HS-27A (cell line): ENCODE measurements around the gene LRRC55.

ENCODE experiments used
- DNase-seq: peaks from one replicate; pipeline ENCODE4 v3.0.0-alpha.2; 2012; ENCODE audit warnings: low read depth, missing footprints

The LRRC55 gene

DNA sequence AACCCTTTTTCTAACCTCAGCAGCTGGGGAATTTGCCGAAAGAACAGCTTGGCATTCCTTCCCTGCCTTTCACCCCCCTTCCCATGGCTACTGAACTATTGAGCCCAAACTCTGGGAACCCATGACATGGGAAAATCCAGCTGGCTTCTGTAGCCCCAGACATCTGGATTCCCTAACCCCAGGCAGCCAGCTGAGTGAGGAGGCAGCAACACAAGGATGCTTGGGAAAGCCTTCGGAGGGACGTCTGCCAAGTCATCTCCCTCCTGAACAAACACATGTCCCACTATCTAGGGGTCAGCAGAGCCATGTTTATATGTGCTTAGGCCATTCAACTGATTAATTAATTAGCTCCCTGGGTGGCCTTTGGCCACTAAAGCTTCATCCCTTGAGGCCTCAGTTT is 21.6 kb downstream of the LRRC55 start:
- DNase-seq: no peak

GRCh38 chr11:57203882-57204480 is 22.2 kb downstream of the LRRC55 start:
- DNase-seq: no peak

- DNase-seq: no peak
These were observed 23.4 kb downstream of the LRRC55 start for GRCh38 chr11:57205041-57205641.

GRCh38 chr11:57207168-57207567 is 25.4 kb downstream of the LRRC55 start:
- DNase-seq: no peak

DNA sequence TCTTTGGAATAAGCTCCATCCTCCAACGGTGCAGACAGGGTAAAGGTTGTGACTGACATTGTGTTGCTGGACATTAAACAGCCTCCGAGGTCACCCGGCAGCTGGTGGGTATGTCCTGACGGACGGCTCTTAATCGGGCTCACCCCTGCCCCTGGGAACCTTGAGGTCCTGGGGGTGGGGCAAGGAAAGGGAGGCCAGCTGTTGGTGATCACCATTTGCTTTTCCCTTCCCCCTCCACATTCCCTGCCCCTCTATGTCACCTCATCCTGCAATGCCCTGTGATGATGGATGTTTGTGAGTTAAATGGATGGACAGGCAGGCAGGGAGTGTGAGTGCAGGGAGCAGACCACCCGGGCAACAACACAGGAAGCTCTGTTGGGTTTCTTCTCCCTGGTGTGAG is 29.0 kb downstream of the LRRC55 start:
- DNase-seq: no peak

GRCh38 chr11:57213342-57214097 is 31.8 kb downstream of the LRRC55 start:
- no peak for DNase-seq

DNA sequence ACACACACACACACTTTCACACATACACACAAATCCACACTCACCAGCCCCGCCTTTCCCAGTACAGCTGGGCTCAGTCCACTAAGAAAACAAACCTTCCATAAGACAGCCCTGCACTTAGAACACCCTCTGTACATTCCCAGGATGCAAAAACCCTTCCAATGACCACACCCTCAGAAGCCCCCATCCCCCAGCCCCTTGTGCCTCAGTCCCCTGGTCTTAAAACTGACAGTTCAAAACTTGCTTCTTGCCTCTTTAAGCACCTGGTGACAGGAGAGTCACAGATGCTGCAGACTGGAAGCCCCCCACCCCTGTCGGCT is 32.3 kb downstream of the LRRC55 start:
- peak; percentile 15 for DNase-seq

DNA sequence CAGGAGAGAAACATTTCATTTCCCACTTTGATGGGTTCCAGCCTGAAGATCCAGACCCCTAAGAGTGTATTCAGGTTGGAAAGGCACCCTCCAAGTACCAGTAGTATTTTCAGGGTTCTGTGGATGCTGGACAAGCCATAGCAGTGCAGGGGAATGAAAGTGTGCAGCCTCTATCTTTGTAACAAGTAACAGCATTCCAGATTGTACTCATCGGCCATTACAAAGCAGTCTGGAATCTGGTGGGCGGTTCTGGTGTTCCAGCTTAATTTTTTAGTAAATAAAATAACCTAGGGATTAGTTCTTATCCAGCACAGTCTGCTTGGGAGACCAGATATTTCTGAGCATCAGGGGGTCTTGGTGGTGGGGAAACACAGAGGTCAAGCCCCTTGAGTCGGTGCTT is 32.7 kb downstream of the LRRC55 start:
- DNase-seq: peak; percentile 59

DNA sequence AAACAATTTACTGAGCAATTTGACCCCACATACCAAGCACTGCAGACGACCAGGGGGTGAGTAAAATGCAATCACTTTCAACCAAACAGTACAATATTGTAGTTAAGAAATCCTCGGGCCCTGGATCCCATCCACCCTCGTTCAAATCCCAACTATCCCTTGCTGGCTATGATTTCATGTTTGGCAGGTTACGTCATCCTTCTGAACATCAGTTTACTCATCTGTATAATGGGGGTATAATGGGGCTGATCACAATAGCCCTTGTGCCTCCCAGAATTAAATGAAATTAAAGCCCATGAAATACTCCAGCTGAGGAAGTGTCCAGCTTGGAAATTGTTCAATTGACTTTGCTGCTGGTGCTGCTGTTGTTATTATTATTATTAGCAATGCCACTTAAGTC is 34.7 kb downstream of the LRRC55 start:
- DNase-seq: no peak

GRCh38 chr11:57217053-57217452 is 35.3 kb downstream of the LRRC55 start:
- DNase-seq: no peak

GRCh38 chr11:57219021-57219627 is 37.4 kb downstream of the LRRC55 start:
- DNase-seq: no peak

DNA sequence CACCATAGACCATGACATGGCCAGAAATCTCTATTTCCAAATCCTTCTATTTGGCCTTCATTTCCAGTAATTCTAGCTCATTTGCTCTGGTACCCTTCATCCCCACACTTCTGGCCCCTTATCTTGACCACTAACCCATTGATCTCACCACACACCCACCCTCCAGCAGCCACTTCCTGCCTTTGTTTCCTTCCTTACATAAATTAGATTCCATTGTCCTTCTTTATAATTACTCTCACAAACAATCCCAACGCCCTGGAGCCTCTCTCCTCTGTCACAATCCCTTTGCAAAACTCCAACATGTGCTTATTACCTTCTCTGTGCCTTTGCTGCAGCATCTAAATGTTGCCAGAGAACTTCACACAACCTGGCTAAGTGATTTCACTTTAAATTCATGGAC is 40.5 kb downstream of the LRRC55 start:
- no peak for DNase-seq

DNA sequence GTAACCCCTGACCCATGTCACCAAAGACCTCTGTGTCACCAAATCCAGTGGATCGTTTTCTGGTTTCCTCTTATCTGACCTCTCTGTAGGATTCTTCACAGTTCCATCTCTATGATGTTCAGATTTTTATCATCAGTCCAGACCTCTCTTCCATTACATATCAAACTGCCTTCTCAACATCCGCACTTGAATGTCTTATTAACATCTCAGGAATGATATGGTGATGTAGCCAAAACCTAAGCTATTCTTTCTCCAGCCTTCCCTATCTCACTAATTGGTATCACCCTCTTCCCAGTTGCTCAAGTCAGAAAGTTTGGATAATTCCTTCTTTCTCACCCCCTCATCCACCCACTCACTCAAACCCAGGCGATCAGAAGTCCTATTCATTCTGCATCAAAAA is 41.8 kb downstream of the LRRC55 start:
- no peak for DNase-seq

GRCh38 chr11:57224128-57224527 is 42.4 kb downstream of the LRRC55 start:
- no peak for DNase-seq

DNA sequence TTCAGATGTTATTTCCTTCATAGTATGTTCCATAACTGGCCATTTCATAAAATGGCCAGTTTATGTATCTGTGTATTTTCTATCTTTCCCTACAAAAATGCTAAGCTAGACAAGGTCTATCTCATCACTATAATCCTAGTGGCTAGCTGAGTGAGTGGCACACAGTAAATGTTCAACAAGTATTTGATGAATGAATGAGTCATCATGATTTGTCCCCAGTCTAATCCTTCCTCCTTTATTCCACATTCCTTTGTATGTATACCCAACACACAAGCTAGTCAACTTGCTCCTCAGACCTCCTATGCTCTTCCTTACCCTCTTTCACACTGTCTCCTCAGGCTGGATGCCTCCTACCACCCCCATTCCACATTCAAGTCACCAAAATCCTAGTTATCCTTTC is 42.8 kb downstream of the LRRC55 start:
- DNase-seq: peak; percentile 62

DNA sequence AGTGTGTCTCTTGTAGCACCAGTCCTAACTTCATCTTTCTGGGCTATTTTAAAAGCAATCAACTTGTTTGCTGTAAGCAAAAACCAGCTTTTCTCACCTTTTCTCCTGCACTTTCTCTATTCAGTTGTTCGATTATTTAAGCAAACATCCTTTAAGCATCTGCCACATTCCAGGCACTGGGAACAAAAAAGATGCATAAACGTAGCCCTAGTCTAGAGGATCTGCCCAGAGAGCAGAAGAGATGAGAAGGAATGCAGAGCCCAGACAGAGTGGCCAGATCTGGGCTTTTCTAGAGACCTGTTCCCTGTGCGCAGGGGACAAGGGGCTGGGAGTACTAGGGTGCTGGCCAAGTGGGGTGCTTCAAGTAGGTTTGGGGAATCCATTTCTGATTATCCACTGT is 46.8 kb downstream of the LRRC55 start:
- no peak for DNase-seq

- no peak for DNase-seq
These were observed 48.6 kb downstream of the LRRC55 start for GRCh38 chr11:57230316-57230715.

DNA sequence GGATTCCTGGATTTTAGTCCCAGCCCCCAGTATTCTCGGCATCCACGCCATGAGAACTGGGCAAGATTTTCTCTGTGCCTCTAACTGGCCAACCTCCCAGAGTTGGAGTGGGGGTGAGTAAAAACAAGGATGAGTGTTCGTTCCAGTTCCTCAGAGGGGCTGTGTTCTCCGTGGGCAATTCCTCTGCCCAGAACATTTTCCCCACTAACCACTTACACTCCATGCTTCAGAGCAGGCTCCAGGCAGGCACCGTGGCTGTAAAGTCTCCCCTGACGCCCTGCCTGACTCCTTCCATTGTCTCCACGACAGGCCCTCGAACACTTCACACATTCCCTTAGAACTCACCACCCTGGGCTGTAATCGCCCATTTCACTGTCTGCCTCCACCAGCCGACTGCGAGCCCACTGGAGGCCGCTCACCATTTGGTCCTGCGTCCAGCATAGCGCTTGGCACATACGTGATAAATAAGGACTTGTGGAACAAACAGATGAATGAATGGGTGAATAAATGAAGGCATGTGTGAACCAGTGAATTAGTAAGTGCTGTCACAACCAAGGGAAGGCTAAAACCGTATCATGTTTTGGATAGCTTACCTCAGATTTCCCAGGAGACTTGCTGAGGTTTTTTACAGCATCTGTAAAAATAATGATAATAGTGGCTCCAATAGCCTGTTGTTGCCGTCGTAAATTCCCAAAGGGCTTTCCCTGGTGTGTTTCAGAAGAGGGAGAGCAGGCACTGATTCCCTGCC is 49.2 kb downstream of the LRRC55 start:
- DNase-seq: no peak

DNA sequence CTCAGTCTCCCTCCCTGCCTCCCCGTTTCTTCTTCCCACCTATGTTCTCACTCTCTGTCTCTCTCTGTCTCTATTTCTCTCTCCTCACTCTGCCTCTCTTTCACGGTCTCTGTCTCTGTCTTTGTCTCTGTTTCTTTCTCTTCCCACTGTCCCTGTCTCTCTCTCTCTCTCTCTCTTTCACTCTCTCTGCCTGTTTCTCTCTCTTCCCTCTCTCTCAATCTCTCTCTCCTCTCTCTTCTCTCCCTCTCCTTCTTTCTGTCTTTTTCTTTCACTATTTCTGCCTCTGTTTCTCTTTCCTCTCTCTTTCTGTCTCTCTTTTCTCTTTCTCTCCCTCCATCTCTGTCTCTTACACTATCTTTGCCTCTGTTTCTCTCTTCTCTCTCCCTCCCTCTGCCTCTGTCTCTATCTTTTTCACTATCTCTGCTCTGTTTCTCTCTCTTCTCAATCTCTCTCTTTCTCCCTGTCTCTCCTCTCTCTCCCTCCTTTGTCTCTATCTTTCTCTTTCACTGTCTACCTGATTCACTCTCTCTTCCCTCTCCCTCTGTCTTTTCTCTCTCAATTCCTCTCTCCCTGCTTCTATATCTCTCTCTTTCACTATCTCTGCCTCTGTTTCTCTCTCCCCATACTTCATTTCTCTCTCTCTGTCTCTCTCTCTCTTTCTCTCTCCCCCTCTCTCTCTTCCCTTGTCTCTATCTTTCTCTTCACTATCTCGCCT is 49.9 kb downstream of the LRRC55 start:
- DNase-seq: no peak

DNA sequence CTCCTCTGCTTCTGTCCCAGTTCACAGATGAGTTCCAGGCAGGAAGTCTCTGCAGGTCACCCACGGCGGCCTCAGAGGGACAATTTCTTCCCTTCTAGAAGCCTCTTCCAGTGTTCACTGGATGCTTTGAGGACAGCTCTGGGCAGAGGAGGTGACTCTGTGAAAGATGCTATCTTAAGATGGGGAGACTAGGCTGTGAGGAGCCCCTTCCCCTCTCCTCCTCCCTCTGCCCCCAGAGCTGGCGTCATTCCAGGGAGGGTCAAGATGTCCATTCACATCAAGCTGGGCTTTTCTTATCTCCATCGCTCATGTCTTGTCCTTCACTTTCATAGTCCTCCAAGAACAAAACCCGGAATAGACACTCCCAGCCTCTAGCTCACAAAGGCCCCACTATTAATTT is 51.9 kb downstream of the LRRC55 start:
- no peak for DNase-seq

- no peak for DNase-seq
These were observed 54.3 kb downstream of the LRRC55 start for GRCh38 chr11:57235761-57236703.
